Activated CD8-positive, alpha-beta memory T cell treated with anti-CD3 and anti-CD28 coated beads, Interleukin-2, amount 50 U/mL, for 1 hour (primary cell): Measurements from ENCODE around the gene GRIA2.

Experiments used
- DNase-seq: peaks from one replicate; pipeline ENCODE4 v3.0.0-alpha.2; 2020; ENCODE audit errors: extremely low read depth

The GRIA2 gene

DNA sequence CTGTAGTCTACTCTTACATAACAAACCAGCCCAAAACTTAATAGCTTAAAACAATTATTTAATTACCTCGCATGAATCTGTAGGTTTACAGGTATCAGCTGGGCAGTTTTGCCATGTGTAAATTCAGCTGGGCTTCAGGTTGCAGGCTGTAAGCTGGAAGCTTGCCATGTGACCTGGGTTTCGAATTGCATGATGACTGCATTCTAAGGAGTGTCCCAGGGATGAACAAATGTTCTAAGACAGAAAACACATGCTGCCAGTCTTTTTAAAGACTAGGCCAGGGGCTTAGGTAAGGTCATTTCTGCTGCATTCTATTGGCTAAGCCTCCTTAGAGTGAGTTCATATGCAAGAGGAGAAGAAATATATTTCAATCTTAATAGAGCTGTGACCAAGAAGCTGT lies 44.8 kb downstream of the GRIA2 start:
- DNase-seq: no peak

DNA sequence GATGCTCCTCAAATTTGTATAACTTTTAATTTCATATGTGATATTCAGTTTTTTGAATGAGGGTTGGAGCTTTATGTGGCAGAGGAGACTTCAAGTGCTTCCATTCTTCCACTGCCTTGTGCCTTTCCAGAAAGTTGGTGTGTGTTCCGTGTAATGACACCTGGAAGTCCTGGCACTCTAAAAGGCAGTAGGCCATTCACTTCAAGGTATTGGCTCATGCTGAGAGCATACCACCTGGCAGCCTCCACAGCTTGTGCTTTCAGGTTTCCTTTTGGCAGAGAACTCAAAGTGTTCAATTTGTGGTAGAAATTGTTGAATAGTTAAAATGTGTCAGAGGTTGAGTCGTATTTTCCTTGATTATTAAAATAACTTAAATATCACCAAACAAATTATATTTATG lies 49.6 kb downstream of the GRIA2 start:
- DNase-seq: no peak

DNA sequence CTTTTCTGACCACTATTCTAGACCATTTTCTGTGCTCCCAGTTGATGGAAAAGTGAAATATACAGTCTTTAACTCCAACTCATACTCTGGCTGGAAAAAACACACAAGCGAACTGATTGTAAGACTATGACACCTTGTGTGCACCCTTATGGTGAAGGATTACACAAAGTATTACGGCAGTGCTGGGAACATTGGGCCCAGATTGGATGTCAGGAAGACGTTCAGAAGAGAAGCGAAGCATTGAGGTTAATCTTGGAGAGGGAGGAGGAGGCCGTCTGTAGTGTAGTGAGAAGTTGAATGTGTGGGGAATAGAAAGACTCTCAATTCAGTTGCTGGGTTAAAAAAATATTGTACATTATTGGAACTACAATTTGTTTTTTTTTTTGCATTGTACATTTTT lies 50.0 kb downstream of the GRIA2 start:
- DNase-seq: no peak

DNA sequence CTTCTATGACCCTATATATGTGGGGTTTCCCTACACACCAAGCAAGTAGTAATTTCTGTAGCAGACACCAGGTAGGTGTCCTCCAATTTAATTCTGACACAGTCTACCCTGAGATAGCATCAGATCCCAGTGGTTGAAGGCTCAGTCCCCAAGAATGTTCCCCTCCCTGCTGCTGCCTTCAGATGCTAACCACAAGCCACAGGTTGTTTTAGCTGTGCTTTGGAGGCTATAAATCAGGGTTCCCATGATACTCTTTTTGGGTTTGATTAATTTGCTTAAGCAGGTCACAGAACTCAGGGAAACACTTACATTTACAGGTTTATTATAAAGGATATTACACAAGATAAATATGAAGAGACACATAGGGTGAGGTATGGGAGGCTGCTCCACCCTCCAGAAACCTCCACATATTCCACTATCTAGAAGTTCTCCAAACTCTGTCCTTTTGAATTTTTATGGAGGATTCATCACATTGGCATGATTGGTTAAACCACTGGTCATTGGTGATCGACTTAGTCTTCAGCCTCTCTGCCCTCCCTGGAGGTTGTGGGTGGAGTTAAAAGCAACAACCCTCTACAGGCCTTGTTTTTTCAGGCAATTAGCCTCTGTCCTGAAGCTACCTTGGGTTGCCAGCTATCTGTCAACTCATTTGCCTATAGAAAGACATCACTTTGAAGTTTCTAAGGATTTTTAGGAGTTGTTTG lies 50.8 kb downstream of the GRIA2 start:
- no peak for DNase-seq

DNA sequence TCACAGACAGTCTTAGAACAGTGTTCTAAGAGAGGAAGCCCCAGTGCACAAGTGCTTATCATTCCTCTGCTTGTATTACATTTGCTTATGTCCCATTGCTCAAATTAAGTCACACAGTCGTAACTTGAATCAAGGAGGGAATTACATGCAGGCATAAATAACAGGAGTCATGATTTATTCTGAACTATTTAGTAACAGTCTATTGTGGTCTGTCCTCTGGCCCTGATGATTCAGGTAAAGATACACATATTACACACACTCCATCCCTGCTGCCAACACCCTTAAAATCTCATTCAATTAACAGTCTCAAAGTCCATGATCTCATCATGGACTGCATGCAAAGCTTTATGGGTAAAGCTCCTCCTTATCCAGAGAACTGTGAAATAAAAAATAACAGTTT lies 60.1 kb downstream of the GRIA2 start:
- no peak for DNase-seq

DNA sequence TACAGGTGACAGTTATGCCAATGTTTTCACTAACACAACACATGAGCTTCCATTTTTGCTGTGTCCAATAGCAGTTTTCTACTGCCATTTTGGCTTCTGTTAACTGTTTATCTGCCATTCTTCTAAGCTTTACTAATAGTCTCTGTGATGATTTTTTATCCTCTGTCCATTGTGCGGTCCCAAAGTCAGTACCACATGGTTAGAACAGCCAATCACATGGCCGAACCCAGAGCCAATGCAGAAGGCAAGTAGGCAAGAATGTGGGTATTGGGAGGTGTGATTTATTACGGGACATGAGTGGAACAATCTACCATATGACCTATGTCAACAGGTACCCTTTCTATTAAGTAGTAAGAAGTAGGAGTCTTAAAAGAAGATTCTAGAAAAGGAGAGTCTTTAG lies 61.5 kb downstream of the GRIA2 start:
- DNase-seq: no peak

DNA sequence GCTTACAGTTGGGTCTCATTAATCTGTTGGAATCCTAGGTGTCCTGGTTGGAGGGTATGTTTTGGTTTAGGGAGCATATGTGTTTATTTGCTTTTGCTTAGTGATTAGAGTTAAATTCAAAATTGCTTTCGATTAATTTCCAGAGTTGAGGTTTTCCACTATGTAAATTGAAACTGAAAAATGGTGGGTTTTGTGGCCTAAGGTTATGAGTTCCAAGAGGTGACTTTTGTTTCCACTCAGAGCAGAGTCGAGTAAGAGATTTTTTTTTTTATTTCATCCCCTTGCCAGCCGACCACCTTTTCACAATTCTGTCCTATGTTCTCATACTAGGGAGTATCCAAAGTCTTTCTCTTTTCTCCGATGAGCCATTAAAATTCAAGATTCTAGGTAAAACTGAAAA lies 66.9 kb downstream of the GRIA2 start:
- no peak for DNase-seq

DNA sequence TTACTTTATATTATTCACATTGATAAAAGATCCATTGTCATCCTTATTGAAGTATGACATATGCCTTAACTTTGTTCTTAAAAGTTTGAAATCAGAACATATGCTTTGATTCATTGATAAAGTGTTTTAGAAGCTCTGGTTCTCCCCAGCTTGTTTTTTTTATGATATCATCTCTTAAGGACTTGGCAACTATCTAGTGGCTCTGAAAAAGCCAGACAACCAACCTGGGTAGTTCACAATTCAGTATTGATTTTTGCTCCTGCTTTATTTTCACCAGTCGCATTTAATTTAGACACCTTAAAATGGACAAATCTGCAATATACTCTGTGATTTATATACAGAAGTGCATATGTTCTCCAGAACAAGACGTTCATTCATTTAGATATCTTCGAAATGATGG lies 70.1 kb downstream of the GRIA2 start:
- no peak for DNase-seq

DNA sequence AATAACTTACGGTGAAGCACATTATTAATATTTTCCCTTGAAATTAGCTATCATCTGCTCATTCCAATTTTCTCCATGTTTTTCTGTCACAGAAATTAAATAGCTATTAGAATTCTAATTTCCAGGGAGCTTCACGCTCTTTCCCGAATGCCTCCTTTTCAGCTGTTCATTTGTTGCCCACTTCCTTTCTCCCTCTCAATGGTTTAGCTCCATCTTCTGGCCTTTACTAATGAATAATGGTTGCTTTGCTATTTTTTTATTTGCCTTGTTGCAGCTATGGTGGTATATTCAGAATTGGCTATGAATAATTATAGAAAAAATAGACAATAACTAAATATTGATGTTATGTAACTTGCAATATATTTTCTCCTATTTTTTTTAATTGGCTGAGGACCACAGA lies 70.5 kb downstream of the GRIA2 start:
- DNase-seq: no peak

DNA sequence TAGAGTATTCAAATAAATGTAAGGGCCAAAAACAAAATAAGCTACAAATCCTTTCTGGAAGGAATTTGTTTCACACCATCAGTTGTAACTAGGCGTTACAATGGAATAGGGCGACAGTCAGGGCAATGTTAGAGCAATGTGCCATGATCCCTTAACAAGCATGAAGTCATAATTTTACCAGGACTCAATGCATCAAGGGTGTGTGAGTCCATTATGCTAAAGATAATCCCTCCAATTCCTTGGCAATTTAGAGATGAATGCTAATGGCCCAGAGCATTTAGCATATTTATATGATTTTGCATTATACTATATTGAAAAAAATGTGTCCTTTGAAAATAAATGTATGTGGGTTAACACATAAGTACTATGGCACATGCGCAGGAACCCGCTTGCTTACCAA lies 73.1 kb downstream of the GRIA2 start:
- DNase-seq: no peak

DNA sequence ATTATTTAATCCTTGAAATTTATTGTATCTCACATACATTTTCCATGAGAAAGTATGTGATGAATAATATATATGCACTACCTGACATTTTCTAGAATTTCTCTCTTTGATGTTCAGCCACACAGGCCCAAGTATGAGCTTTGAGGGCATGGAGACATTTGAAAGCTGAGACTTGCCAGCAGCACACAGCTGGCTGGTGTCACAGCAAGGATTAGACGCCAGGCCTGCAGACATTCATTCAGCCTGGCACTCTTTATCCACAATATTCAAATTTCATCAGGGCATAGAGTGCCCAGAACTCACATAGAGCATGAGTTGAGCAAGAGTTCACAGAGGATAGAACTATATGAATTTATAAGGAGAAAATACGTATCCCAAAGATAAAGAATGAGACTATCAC lies 74.0 kb downstream of the GRIA2 start:
- DNase-seq: no peak

DNA sequence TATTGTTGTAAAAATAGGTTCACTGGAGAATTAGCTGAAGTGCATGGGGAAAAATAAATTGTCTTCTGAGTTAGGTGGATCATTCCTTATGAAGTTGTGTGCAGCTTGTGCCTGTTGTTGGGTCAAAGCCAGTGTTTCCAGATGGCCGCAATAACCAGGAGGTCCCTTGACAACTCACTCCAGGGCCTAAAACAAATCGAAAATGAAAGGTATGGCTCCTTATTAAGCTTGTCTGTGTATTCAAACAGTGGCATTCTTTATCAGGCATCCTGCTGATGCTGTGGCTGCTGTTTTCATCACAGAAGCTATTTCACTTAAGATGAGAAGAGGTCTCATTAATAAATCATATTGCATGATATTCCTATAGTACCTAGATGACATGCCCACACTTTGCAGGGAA lies 80.2 kb downstream of the GRIA2 start:
- DNase-seq: no peak

DNA sequence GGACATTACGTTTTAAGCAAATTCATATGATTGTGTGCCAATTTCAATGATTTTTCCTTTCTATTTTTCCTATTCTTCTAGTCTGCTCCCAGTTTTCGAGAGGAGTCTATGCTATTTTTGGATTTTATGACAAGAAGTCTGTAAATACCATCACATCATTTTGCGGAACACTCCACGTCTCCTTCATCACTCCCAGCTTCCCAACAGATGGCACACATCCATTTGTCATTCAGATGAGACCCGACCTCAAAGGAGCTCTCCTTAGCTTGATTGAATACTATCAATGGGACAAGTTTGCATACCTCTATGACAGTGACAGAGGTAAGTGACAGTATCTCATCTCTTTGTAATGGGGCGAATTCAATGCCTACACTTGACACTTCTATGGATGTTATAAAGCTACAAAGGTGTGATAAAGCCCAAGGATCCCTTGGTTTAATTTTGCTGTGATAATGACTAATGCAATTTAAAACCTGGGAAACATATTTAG lies 83.0 kb downstream of the GRIA2 start:
- DNase-seq: no peak

DNA sequence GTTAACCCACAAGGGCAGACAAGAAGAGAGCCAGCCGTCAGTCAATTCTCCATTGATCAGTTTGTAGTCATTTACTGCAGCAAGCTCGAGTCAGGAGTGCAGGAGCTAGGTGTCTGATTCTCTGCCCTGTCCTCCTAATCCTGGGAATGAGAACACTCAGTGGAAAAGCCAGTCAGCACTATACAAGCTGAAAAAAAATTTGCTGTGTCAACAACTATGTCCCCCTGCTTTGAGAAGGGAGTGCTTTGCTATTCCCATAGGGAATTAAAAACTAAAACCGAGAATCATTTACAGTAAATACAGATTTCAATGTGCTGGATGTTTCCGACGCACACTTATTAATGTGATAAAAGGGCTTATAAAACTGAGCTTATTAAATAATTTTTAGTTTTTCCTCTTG lies 84.2 kb downstream of the GRIA2 start:
- no peak for DNase-seq

DNA sequence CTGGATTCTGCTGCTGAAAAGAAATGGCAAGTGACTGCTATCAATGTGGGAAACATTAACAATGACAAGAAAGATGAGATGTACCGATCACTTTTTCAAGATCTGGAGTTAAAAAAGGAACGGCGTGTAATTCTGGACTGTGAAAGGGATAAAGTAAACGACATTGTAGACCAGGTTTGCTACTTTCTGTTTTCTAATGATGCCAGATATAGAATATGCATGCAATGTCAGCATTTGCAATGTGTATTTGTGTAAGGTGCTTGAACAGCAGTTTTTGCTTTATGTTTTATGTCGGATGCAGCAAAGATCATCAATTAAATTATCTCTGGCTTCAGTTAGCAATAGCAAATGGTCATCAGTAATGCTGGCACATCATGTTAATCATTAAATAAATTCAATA lies 92.2 kb downstream of the GRIA2 start:
- no peak for DNase-seq

DNA sequence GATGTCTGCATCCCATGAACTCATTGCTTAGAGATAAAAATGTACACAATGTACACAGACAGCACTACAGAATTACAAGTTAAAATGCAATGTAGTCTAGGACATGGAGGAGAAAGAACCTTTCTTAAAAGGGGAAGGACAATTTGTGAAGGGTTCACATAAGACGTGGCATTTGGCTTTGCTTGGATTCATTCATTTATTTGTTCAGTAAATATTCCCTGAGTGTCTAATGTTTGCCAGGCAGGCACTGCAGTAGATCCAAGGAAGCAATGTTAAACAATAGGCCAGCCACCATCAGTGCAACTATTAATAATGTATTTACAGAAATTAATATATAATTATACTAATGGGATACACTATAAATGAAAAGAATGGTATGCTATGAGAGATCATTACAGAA lies 94.4 kb downstream of the GRIA2 start:
- no peak for DNase-seq

DNA sequence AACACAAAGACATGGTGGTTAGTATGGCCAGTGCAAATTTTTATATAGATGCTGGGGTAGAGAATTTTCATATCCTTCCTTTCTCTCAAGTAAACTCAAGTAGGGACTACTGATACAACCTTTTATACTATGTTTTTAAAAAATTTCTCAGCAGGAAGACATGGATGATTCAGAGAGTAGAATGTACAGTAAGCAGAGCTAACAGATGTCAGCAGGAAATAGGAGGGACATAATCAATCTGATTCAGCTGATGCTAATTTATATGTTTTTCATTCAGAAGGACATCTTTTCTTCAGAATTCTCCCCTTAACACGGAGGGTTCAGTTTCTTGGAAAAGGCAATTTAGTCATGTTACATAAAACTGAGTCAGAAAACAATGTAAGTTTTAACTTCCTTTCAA lies 95.4 kb downstream of the GRIA2 start:
- no peak for DNase-seq

DNA sequence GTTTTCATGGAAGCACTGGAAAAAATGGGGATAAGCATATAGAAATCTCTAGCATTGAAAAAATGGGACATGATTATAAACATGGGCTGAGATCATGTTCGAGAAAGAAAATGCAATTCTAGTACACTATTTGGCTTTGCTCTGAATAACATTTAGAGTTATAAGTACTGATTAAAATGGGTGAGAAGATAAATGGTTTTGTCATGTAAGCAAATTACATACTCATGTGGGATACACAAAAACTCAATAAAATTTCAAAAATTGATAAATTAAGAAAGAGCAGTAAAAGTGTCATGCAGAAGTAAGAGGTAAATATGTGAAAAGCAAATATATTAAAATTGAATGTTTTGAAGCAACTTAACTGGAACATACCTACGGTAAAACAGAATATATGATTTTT lies 99.6 kb downstream of the GRIA2 start:
- no peak for DNase-seq

DNA sequence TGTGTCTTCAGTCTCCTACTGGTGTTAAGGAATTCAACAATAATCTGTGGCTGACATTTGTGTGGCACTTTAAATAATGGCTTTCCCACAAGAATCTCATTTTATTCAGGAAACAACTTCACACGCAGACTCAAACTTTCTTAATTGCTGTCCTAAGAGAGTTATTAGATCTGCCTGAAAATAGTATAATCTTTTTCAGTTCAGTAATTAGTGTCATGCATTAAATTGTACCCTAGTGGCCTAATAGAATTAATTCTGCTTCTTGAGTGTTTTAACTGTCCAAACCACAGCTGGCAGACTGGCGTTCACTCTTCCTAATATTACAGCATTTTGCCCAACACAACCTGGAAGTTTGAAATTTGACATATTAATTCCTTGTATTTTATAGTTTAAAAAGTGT lies 107.1 kb downstream of the GRIA2 start:
- DNase-seq: no peak

DNA sequence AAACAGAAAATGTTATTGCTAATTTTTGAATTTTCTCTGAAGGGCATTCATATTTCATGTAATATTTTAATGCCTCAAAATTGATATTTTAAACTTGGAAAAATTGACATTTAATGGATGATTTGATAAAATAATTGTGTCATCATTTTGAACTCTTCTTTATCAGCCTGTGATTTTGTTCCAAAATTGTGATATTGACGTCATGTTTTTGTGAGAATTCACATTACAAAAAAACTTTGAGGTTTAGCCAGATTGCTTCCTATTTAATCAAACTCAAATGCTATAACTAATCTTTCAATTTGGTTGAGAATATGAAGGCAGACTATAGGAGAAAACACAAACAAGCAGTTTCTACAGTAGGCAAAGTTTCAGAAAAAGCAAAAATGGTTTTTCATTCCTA lies 137.4 kb downstream of the GRIA2 start:
- no peak for DNase-seq

DNA sequence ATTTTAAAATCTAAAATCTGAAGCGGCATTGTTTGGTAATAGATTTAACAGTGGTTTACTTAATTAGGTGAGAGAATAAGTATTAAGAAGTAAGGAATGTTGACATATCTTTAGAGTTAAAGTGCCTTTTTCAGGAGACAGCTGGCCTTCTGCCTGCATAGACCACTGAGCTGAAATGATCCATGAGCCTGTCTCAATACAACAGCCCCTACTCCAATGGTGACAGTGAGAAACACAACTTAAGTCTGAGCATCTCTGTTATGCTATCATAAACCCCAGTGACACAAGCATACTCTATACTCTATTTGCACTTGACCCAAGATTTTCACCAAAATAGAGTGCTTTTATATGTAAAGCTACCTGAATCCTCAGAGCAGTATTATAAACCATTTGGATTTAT lies 137.9 kb downstream of the GRIA2 start:
- DNase-seq: no peak

DNA sequence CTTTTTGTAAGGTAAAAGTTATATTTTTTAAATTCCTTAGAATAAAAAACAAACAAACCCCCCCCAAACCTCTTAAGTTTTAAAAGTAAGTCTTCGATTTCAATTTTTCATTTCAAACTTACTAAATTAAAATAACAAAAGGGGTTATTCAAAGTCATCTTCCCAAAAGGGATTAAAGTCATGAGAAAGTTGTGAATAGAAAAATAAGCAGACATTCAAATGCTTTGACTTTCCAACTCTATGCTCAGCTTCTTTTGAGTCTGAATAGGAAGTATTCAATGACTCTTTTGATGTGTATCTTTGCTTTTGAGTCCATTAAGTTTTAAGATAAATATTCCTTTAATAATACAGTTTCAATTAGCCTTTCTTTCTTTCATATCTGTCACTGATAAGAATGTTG lies 138.3 kb downstream of the GRIA2 start:
- no peak for DNase-seq

DNA sequence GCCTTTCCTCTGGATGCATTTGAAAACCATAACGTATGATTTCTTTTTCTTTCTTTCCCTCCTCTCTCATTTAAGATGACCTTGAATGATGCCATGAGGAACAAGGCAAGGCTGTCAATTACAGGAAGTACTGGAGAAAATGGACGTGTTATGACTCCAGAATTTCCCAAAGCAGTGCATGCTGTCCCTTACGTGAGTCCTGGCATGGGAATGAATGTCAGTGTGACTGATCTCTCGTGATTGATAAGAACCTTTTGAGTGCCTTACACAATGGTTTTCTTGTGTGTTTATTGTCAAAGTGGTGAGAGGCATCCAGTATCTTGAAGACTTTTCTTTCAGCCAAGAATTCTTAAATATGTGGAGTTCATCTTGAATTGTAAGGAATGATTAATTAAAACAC lies 142.8 kb downstream of the GRIA2 start:
- DNase-seq: no peak

DNA sequence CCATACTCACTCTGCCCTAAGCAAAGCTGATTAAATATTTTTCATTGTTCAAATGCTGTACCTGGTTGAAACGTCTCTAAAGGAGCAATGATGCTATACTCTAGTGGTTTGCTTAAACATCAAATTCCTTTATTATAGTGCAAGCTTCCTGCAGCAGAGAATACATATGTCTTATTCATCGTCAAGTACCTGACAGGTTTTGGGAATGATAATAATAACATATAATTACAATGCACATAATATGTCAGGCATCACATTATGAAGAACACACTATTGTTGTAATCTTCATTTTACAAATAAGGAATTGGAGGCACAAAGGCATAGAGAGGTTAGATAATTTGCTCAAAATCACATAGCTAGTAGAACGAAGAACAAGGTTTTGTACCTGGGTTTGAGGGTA lies 151.6 kb downstream of the GRIA2 start:
- no peak for DNase-seq
